HepG2 (cell line): ENCODE data around the gene SSBP4. TPM values are rescaled to one million over a fixed set of nuclear protein-coding genes. Genes with fewer than 3 reads are reported as not detected.
A peak's percentile ranks its signal among the peaks of the same experiment; 100 is the strongest.

Source experiments
- FOXA1 ChIP-seq, 2 experiments: fragments of 450-650 bp in 1 of 2; sonication (generic) in 1 of 2; formaldehyde crosslinking in 1 of 2; IDR thresholded peaks; 2 replicates each; pipeline versions ENCODE4 v1.4.0 to v1.6.1; 2016 to 2020; ENCODE audit warnings: missing genetic modification reagents in 1 of 2
- HNF1B ChIP-seq: sonication (generic); formaldehyde crosslinking; IDR thresholded peaks from 2 replicates; pipeline ENCODE4 v1.5.1; 2020; ENCODE audit warnings: mild to moderate bottlenecking, moderate library complexity, missing genetic modification reagents
- HNF4G ChIP-seq, 2 experiments: sonication (generic) in 1 of 2; formaldehyde crosslinking in 1 of 2; IDR thresholded peaks; 2 replicates each; pipeline versions ENCODE4 v1.4.0 to v1.6.1; 2011 to 2020; ENCODE audit warnings: borderline replicate concordance in 2 of 2, low read depth in 2 of 2, mild to moderate bottlenecking in 2 of 2, low read length in 1 of 2, missing genetic modification reagents in 1 of 2, moderate library complexity in 1 of 2
- KDM5A ChIP-seq: fragments of 200-600 bp; sonication (generic); IDR thresholded peaks from 2 replicates; pipeline ENCODE4 v1.7.0; 2018; ENCODE audit warnings: antibody characterized with exemption, mild to moderate bottlenecking, low read length, borderline replicate concordance
- MATR3 ChIP-seq: sonication (generic); formaldehyde crosslinking; IDR thresholded peaks from 2 replicates; pipeline ENCODE4 v1.4.0; 2020; ENCODE audit warnings: missing genetic modification reagents
- RAD51 ChIP-seq: fragments of 450-650 bp; IDR thresholded peaks from 2 replicates; pipeline ENCODE4 v1.6.1; 2016; ENCODE audit warnings: borderline replicate concordance
- TCF7L2 ChIP-seq: IDR thresholded peaks from 2 replicates; pipeline ENCODE4 v1.6.1; 2011; ENCODE audit warnings: mild to moderate bottlenecking, low read depth, low read length, moderate library complexity
- ZNF644 ChIP-seq: IDR thresholded peaks from 2 replicates; pipeline ENCODE4 v1.6.1; 2016; ENCODE audit warnings: low read depth
- ZNF883 ChIP-seq: sonication (generic); formaldehyde crosslinking; IDR thresholded peaks from 2 replicates; pipeline ENCODE4 v1.5.1; 2020; ENCODE audit warnings: mild to moderate bottlenecking, missing genetic modification reagents; ENCODE audit errors: not compliant biosample characterization
- polyA plus RNA-seq, 8 experiments: library from polyadenylated mRNA; depleted of rRNA in 3 of 8; stranded (reverse) in 7 of 8; unstranded in 1 of 8; fragments of >200 nt; fragmentation: Illumina TruSeq in 4 of 8; extraction: Trizol in 4 of 8; gene quantifications; 2 replicates each; pipeline versions ENCODE4 v1.2.1 to v1.2.3, GENCODE V29; 2011 to 2016; ENCODE audit warnings: low read depth in 4 of 8, missing spikeins in 1 of 8, mixed read lengths in 1 of 8; ENCODE audit not compliant: insufficient read depth in 1 of 8
- total RNA-seq, 5 experiments: library from RNA; depleted of rRNA; stranded (reverse); fragments of >200 nt; fragmentation: Illumina TruSeq; extraction: Trizol; gene quantifications; 2 replicates each; pipeline ENCODE4 v1.2.3, GENCODE V29; 2016; ENCODE audit warnings: low read depth in 1 of 5
- TF ChIP-seq, protein P1 (sequence below): sonication (generic); formaldehyde crosslinking; conservative IDR thresholded peaks from 2 replicates; pipeline ENCODE4 v1.4.0; 2020; ENCODE audit warnings: missing genetic modification reagents
- TF ChIP-seq, protein P2 (sequence below): sonication (generic); formaldehyde crosslinking; IDR thresholded peaks from 2 replicates; pipeline ENCODE4 v1.4.0; 2020; ENCODE audit warnings: missing genetic modification reagents, mild to moderate bottlenecking, borderline replicate concordance
- TF ChIP-seq, protein P3 (sequence below): sonication (generic); formaldehyde crosslinking; IDR thresholded peaks from 2 replicates; pipeline ENCODE4 v1.5.0; 2020; ENCODE audit warnings: missing genetic modification reagents
- TF ChIP-seq, protein P4 (sequence below): IDR thresholded peaks from 2 replicates; pipeline ENCODE4 v1.4.0; 2020; ENCODE audit warnings: mild to moderate bottlenecking, missing genetic modification reagents

The SSBP4 gene
- total and polyA plus RNA-seq, 2 of the 13 experiments (the other 11 are each of a cell fraction or from before 2014, with no cell fraction given) = 20.8 to 39.5 TPM

DNA sequence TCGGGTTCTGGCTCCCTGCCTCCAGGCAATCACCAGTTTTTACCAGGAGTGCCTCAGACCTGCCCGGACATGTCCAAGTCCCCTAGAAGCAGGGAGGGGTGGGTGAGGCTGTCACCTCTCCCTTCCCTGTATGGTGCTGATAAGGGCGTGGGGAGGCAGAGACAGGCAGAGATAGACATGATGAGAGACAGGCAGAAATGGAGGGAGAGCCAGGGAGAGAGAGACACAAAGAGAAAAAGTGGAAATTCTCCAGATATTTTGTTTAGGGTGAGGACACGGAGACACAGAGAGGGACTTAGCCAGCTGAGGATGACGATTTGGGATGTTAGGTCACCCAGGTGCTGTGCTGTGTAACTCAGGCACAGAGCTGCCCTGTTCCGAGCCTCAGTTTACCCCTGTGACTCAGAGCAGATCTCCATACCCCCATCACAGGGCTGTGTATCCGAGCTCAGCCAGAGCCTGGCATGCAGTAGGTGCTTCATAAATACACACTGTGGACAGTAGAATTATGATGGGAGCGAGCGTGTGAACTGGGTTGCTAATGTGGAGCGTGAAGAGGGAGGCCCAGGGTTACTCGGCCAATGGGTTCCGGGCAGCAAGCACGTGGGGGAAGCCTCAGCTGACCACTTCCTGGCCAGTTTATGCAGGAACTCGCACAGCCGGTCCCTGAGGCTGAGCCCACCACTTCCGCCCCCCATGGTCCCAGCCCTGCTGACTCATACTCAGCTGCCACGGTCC lies 45.1 kb upstream of the SSBP4 start (continued):
- TF ChIP-seq HNF1B (CRISPR knock-in tag) (peak; percentile 90), FOXA1 (IDR thresholded peaks at IDR 0.05) (no peak), FOXA1 (CRISPR knock-in tag; IDR thresholded peaks at IDR 0.05) (peak; percentile 5; the same call in 1 of the 2 replicates), ZNF883 (CRISPR knock-in tag) (no peak), HNF4G (IDR thresholded peaks at IDR 0.05; ENCODE audit: borderline replicate concordance, low read depth, low read length) (no peak), HNF4G (CRISPR knock-in tag; IDR thresholded peaks at IDR 0.05; ENCODE audit: borderline replicate concordance, low read depth) (no peak; the same call in 1 of the 2 replicates), TCF7L2 (no peak), KDM5A (0 out of 2 replicates have a peak, but pooled peaks have one; percentile 27), RAD51 (peak; percentile 88), MATR3 (no peak), ZNF644 (no peak)
- TF ChIP-seq, protein P1, sequence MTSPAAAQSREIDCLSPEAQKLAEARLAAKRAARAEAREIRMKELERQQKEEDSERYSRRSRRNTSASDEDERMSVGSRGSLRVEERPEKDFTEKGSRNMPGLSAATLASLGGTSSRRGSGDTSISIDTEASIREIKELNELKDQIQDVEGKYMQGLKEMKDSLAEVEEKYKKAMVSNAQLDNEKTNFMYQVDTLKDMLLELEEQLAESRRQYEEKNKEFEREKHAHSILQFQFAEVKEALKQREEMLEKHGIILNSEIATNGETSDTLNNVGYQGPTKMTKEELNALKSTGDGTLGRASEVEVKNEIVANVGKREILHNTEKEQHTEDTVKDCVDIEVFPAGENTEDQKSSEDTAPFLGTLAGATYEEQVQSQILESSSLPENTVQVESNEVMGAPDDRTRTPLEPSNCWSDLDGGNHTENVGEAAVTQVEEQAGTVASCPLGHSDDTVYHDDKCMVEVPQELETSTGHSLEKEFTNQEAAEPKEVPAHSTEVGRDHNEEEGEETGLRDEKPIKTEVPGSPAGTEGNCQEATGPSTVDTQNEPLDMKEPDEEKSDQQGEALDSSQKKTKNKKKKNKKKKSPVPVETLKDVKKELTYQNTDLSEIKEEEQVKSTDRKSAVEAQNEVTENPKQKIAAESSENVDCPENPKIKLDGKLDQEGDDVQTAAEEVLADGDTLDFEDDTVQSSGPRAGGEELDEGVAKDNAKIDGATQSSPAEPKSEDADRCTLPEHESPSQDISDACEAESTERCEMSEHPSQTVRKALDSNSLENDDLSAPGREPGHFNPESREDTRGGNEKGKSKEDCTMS (CRISPR knock-in tag) = no peak
- TF ChIP-seq, protein P2, sequence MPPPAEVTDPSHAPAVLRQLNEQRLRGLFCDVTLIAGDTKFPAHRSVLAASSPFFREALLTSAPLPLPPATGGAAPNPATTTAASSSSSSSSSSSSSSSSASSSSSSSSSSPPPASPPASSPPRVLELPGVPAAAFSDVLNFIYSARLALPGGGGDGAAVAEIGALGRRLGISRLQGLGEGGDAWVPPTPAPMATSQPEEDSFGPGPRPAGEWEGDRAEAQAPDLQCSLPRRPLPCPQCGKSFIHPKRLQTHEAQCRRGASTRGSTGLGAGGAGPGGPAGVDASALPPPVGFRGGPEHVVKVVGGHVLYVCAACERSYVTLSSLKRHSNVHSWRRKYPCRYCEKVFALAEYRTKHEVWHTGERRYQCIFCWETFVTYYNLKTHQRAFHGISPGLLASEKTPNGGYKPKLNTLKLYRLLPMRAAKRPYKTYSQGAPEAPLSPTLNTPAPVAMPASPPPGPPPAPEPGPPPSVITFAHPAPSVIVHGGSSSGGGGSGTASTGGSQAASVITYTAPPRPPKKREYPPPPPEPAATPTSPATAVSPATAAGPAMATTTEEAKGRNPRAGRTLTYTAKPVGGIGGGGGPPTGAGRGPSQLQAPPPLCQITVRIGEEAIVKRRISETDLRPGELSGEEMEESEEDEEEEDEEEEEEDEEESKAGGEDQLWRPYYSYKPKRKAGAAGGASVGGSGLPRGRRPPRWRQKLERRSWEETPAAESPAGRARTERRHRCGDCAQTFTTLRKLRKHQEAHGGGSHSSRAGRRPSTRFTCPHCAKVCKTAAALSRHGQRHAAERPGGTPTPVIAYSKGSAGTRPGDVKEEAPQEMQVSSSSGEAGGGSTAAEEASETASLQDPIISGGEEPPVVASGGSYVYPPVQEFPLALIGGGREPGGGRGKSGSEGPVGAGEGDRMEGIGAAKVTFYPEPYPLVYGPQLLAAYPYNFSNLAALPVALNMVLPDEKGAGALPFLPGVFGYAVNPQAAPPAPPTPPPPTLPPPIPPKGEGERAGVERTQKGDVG (CRISPR knock-in tag) = peak; percentile 74; the same call in 1 of the 2 replicates
- TF ChIP-seq, protein P3, sequence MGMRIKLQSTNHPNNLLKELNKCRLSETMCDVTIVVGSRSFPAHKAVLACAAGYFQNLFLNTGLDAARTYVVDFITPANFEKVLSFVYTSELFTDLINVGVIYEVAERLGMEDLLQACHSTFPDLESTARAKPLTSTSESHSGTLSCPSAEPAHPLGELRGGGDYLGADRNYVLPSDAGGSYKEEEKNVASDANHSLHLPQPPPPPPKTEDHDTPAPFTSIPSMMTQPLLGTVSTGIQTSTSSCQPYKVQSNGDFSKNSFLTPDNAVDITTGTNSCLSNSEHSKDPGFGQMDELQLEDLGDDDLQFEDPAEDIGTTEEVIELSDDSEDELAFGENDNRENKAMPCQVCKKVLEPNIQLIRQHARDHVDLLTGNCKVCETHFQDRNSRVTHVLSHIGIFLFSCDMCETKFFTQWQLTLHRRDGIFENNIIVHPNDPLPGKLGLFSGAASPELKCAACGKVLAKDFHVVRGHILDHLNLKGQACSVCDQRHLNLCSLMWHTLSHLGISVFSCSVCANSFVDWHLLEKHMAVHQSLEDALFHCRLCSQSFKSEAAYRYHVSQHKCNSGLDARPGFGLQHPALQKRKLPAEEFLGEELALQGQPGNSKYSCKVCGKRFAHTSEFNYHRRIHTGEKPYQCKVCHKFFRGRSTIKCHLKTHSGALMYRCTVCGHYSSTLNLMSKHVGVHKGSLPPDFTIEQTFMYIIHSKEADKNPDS (CRISPR knock-in tag) = no peak
- TF ChIP-seq, protein P4, sequence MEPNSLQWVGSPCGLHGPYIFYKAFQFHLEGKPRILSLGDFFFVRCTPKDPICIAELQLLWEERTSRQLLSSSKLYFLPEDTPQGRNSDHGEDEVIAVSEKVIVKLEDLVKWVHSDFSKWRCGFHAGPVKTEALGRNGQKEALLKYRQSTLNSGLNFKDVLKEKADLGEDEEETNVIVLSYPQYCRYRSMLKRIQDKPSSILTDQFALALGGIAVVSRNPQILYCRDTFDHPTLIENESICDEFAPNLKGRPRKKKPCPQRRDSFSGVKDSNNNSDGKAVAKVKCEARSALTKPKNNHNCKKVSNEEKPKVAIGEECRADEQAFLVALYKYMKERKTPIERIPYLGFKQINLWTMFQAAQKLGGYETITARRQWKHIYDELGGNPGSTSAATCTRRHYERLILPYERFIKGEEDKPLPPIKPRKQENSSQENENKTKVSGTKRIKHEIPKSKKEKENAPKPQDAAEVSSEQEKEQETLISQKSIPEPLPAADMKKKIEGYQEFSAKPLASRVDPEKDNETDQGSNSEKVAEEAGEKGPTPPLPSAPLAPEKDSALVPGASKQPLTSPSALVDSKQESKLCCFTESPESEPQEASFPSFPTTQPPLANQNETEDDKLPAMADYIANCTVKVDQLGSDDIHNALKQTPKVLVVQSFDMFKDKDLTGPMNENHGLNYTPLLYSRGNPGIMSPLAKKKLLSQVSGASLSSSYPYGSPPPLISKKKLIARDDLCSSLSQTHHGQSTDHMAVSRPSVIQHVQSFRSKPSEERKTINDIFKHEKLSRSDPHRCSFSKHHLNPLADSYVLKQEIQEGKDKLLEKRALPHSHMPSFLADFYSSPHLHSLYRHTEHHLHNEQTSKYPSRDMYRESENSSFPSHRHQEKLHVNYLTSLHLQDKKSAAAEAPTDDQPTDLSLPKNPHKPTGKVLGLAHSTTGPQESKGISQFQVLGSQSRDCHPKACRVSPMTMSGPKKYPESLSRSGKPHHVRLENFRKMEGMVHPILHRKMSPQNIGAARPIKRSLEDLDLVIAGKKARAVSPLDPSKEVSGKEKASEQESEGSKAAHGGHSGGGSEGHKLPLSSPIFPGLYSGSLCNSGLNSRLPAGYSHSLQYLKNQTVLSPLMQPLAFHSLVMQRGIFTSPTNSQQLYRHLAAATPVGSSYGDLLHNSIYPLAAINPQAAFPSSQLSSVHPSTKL (CRISPR knock-in tag) = peak; percentile 86
